ENCODE data around the gene PXYLP1.
"Not testable (repeated sequence)": the region's sequence is repeated elsewhere in the genome, so short reads cannot be mapped to it uniquely, and the experiment has no call there.

Gene PXYLP1, protein sequence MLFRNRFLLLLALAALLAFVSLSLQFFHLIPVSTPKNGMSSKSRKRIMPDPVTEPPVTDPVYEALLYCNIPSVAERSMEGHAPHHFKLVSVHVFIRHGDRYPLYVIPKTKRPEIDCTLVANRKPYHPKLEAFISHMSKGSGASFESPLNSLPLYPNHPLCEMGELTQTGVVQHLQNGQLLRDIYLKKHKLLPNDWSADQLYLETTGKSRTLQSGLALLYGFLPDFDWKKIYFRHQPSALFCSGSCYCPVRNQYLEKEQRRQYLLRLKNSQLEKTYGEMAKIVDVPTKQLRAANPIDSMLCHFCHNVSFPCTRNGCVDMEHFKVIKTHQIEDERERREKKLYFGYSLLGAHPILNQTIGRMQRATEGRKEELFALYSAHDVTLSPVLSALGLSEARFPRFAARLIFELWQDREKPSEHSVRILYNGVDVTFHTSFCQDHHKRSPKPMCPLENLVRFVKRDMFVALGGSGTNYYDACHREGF

DNA sequence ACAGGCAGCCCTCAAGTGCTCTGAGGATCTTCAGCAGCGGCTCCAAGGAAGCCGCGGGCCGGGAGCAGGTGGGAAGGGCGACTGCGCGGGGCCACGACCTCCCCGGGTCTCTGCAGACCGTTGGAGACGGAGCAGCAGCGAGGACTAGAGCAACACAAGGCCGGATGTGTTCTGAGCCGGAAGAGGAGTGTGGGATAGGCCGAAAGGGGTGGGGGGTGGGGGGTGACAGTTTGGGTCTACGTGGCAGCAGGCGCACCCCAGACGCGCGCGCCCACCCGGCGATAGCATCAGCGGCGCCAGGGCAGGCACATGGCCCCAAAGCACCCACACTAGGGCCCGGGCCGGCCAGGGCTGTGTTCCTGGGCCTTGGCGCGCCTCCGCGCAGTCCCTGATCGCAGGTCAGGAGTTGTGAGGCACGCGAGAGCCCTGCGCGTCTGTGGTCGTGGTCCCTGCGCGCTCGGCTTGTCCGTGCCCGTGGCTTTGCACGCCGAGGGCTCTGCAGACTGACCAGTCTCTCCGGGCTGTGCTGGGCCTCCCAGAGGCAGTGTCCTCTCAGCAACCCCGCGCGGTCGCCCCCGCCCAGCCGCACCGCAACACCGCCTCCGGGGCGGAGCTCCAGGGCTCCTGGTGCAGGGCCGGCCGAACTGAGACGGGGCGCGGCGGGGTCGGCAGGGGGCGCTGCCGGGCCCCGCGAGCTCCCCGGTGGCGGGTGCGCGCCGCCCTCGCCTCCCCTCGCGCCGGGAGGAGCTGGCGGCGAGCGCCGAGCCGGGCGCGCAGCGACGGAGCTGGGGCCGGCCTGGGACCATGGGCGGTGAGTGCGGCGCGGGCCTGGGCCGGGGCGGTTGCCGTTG lies at the start of gene PXYLP1:
TSS of gene PXYLP1 (plus strand) at position 725 of the 851 bp plus-strand sequence. CDS start 28,351 bp downstream, outside the sequence.
- peak; percentile 81 for DNase-seq

GRCh38 chr3:141183606-141184005 lies 48.0 kb upstream of the PXYLP1 start:
- no peak for DNase-seq

- DNase-seq: no peak
These were observed 47.2 kb upstream of the PXYLP1 start for GRCh38 chr3:141184430-141184829.

DNA sequence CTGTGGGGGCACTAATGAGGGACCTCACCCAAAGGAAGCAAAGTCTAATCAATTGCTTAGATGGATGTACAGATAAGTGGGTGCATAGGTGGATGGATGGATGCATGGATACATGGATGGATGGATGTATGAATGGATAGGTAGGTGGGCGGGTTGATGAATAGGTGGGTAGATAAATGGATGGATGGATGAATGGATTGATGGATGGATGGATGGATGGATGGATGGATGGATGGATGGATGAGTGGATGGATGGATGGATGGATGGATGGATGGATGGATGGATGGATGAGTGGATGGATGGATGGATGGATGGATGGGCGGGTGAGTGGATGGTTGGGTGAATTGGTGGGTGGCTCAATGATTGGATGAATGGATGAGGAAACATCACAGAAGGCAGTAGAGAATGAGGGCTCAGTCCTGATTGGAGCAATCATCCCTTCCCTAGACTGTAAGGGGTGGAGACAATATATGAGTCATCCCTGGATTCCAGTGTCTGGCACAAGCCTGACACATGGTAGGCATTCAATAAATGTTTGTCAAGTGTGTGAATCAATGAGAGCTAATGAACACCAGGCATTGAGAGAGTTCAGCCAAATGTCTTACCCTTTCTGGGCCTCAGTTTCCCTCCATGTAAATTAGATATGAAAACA lies 40.4 kb upstream of the PXYLP1 start:
- no peak for DNase-seq

DNA sequence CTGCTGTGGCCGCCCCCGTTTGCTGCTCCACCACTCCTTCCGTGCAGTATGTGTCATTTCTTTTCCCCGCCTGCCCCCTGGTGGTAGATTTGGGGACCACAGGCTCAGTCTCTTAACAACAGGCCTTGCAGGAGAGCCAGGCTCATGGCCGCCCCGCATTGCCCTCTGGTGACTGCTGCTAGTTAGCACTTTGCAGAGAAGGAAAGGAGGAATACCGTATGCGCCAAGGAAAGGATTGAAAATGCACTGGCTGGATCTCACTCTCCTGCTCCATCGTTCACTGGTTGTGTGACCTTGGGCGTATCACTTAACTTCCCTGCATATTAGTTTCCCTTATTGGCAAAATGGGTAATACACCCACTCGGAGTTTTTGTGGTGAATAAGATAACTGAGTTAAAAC lies 39.3 kb upstream of the PXYLP1 start:
- DNase-seq: peak; percentile 83

GRCh38 chr3:141193066-141193830 lies 38.4 kb upstream of the PXYLP1 start:
- DNase-seq: no peak

GRCh38 chr3:141201122-141201521 lies 30.5 kb upstream of the PXYLP1 start:
- no peak for DNase-seq

GRCh38 chr3:141202682-141203081 lies 28.9 kb upstream of the PXYLP1 start:
- DNase-seq: no peak

- DNase-seq: no peak
These were observed 27.8 kb upstream of the PXYLP1 start for GRCh38 chr3:141203866-141204265.

DNA sequence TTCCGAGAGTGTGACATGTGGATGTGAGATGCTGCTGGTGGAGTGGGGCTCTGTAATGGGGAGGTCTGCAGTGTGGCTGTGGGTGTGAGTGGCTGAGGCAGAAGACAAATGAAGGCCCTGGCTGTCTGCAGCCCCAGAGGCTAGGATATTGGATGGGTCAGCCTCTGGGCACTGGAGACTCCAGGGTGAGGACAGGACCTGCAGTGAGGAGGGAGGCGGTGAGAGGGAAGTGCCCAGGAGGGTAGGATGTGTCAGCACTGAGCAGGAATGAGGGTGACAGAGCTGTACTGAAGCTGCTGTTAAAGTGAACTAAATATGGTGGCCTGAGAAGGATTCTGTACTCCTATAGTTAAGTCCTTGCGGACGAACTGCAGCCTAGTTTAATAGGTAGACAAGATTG lies 27.3 kb upstream of the PXYLP1 start:
- no peak for DNase-seq

DNA sequence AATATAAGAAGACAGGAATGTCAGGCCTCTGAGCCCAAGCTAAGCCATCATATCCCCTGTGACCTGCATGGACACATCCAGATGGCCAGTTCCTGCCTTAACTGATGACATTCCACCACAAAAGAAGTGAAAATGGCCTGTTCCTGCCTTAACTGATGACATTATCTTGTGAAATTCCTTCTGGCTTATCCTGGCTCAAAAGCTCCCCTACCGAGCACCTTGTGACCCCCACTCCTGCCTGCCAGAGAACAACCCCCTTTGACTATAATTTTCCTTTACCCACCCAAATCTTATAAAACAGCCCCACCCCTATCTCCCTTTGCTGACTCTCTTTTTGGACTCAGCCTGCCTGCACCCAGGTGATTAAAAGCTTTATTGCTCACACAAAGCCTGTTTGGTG lies 20.3 kb upstream of the PXYLP1 start:
- DNase-seq: not testable (repeated sequence)

DNA sequence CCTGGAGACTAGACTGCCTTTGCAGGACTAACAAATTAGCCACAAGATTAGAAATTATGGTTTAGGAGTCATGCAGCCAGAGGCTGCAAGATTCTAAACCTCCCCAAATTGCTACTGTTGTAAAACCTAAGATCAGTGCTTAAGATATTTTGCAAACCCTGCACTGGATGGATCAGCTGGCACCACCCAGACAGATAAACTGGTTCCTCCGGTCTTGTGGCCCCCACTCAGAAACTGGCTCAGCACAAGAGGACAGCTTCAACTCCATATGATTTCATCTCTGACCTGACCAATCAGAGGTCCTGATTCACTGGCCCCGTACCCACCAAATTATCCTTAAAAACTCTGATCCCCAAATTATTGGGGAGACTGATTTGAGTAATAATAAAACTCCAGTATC lies 19.5 kb upstream of the PXYLP1 start:
- DNase-seq: no peak

GRCh38 chr3:141212555-141212954 lies 19.1 kb upstream of the PXYLP1 start:
- DNase-seq: no peak

- DNase-seq: no peak
These were observed 14.7 kb upstream of the PXYLP1 start for GRCh38 chr3:141216975-141217374.

DNA sequence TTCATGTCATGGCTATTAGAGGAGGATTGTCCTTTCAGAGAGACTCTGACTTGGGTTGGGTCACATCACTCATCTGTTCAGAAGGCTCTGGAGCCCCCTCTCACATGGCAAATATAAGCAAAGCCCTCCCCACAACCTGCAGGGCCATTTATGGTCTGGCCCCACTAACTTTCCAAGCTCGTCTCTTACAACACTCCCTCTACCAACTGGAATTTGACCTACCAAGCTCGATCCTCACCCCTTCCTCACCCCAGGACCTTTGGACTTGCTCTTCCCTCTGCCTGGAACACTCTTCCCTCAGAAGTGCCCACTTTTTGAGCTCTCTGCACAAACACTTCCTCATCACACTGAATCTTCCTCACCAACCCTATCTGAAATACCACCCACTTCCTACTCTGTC lies 14.2 kb upstream of the PXYLP1 start:
- no peak for DNase-seq

GRCh38 chr3:141218162-141218835 lies 13.3 kb upstream of the PXYLP1 start:
- no peak for DNase-seq

DNA sequence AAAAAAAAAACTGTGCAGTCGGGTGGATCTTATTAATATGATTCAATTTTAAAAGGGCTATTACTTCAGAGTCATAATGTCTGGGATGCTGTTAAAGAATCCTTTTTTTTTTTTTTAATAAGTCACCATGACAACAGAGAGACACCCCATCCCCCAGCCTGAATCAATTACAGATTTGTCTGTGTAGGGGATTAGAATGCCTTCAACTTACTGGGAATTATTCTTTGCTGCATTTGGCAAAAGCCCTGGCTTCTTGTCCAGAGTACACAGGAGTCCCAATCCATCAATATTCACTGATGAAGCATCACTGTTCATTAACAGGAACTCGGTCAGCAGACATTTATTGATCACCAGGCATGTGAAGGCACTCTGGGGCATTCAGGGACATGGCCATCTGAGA lies 12.7 kb upstream of the PXYLP1 start:
- no peak for DNase-seq

GRCh38 chr3:141223673-141224166 lies 7.9 kb upstream of the PXYLP1 start:
- DNase-seq: no peak

- no peak for DNase-seq
These were observed 5.7 kb upstream of the PXYLP1 start for GRCh38 chr3:141225939-141226338.

GRCh38 chr3:141227216-141227615 lies 4.4 kb upstream of the PXYLP1 start:
- DNase-seq: no peak

DNA sequence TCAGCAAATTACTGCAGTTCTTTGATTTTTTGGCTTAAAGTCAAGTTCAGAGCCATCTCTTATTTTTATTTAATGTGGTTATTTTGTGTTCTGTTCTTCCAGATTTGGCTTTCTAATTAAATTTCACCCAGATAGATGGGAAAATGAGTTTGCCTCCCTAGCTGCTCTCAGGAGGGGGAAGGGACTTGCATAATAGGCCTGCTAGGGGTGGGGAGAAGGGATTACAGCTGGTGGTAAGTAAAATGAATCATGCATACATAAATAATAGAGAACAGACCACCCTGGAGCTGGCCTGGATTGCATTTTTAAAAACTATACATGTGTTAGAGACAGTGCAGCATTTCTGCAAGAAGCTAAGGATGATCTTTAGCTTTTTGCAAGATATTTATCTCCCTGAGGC lies 3.9 kb upstream of the PXYLP1 start:
- DNase-seq: no peak

DNA sequence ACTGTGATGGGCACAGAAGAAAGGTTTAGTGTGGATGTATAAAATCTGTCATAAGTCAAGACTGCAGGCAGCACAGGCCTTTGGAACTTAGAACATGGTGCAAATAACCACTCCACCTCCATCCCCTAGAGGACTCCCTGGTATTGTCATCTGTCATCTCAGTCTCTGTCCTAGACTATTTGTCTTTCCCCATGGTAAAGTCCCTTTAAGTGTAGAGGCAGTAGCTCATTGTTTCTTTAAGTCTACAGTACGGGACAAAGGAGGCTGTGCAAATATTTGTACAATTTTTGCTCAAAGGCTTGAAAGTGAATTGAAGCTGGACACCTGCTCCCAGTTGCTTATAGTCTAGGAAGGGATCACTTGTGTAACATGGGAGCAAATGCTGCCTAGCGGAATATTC lies 3.2 kb upstream of the PXYLP1 start:
- DNase-seq: no peak
